ENCODE data around the gene INHBB.

DNA sequence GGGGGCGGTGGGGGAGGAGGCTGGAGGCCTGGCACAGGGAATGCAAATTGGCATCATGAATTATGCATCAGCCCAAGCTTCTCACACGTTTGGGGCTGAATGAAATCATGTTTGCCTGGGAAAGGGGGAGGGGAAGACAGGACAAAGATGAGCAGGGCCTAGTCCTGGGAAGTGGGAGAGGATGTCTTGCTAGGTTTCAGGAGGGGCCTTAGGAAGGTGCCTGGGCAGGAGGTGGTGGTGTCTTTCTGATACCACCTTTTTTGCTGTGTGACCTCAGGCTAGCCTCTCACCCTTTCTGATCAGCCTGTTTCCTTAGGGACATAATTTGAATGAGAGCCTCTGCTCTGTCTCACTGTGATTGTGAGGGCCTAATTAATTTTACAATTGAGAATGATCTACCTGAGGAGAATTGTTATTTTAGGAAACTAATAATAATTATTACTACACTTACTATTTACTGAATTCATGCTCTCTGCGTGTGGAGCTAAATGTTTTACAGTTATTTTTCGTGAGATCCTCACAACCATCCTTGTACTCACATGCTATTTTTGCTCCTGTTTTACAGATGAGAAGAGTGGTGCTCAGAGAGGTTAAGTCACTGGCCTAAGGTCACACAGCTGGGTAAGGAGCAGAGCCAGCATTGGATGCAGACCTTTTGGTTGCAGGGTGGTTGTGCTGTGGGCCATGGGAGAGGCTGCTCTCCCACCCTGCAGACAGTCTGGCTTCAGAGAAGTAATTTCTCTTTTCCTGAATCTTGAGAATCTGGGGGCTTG is 39.6 kb downstream of the INHBB start:
- TF ChIP-seq CTCF (IDR thresholded peaks at IDR 0.05) (no peak), EP300 (IDR thresholded peaks at IDR 0.05) (no peak), POLR2A (IDR thresholded peaks at IDR 0.05) (no peak)
